Upper lobe of left lung (tissue), 6 donors: Measurements from ENCODE around the gene GRHL3. TPM values are rescaled to one million over a fixed set of nuclear protein-coding genes. Genes with fewer than 3 reads are reported as not detected.

Source experiments
- ATAC-seq, 2 donors: fragments of 200-7000 bp; cut with Tn5 transposase; one replicate each; pipeline ENCODE4 v1.9.1; 2022; ENCODE audit warnings: mild to moderate bottlenecking in 2 of 2, moderate library complexity in 2 of 2; ENCODE audit not compliant: low FRiP score in 2 of 2
- DNase-seq, 2 donors: peaks; one replicate each; pipeline ENCODE4 v3.0.0-alpha.2; 2019 to 2020
- H3K27ac ChIP-seq, 4 donors: fragments of 200-600 bp; sonication (generic); one replicate each; pipeline ENCODE4 v1.5.1; 2016 to 2019
- H3K27me3 ChIP-seq, 4 donors: fragments of 200-600 bp; sonication (generic); one replicate each; pipeline ENCODE4 v1.5.1; 2017 to 2019
- H3K36me3 ChIP-seq, 4 donors: fragments of 200-600 bp; sonication (generic); one replicate each; pipeline ENCODE4 v1.5.1; 2016 to 2019
- H3K4me1 ChIP-seq, 4 donors: fragments of 200-600 bp; sonication (generic); one replicate each; pipeline ENCODE4 v1.5.1; 2018 to 2019
- H3K4me3 ChIP-seq, 4 donors: fragments of 200-600 bp; sonication (generic); one replicate each; pipeline ENCODE4 v1.5.1; 2017 to 2019; ENCODE audit warnings: mild to moderate bottlenecking in 2 of 4, moderate library complexity in 1 of 4
- H3K9me3 ChIP-seq, 4 donors: fragments of 200-600 bp; sonication (generic); one replicate each; pipeline ENCODE4 v1.5.1; 2018 to 2019
- CTCF ChIP-seq, 6 experiments: fragments of 450-650 bp in 4 of 6; fragments of 200-600 bp in 2 of 6; sonication (generic) in 2 of 6; IDR thresholded peaks; one replicate each; pipeline ENCODE4 v1.5.1; 2016 to 2019; ENCODE audit warnings: antibody characterized with exemption in 6 of 6
- EP300 ChIP-seq, 4 donors: sonication (generic); formaldehyde crosslinking; IDR thresholded peaks; one replicate each; pipeline ENCODE4 v1.5.1; 2017; ENCODE audit warnings: antibody characterized with exemption in 4 of 4, control low read depth in 2 of 4
- POLR2A ChIP-seq, 4 donors: fragments of 450-650 bp; IDR thresholded peaks; one replicate each; pipeline ENCODE4 v1.5.1; 2016 to 2017; ENCODE audit warnings: antibody characterized with exemption in 4 of 4, mild to moderate bottlenecking in 2 of 4
- POLR2AphosphoS5 ChIP-seq, 2 donors: sonication (generic); formaldehyde crosslinking; IDR thresholded peaks; one replicate each; pipeline ENCODE4 v1.5.1; 2017; ENCODE audit warnings: antibody characterized with exemption in 2 of 2
- WGBS, 2 donors: methylation state at CpG; one replicate each; pipeline ENCODE4 v1.1.5; 2017 to 2018; 5-methylcytosine and 5-hydroxymethylcytosine counted together
- total RNA-seq, 6 donors: library from RNA; depleted of rRNA in 4 of 6; stranded (reverse); fragments of >200 nt in 4 of 6; gene quantifications; one replicate each; pipeline versions ENCODE4 v1.1.0 to v1.2.1, GENCODE V29; 2016 to 2021
- donor health status: DM: no; HTN: no; CAD: no; lungs with moderate emphysema.
- donor health status: DM: no; HTN: yes; CAD: no; lungs with severe emphysema.

GRHL3 gene
- total RNA-seq, 6 donors from 2014 or later, result 0.09 to 0.24 TPM; not detected in 4

- Histone ChIP-seq H3K4me1 (peaks cover 0 to 10% (median 0%) of the 10 kb centered on the region in 4 donors), H3K9me3 (no peaks in the 10 kb centered on the region), H3K36me3 (peaks cover 0 to 13% (median 0%) of the 10 kb centered on the region in 4 donors), H3K4me3 (no peak overlapping the region), H3K27ac (no peak overlapping the region), H3K27me3 (no peaks in the 10 kb centered on the region)
- TF ChIP-seq EP300 (IDR thresholded peaks at IDR 0.05) (no peak), POLR2AphosphoS5 (IDR thresholded peaks at IDR 0.05) (no peak), POLR2A (IDR thresholded peaks at IDR 0.05) (no peak), CTCF (IDR thresholded peaks at IDR 0.05) (no peak)
- WGBS, 2 donors, result 90 to 97% methylated on average over 4 to 9 of the region's 9 CpGs
- no peak for ATAC-seq
- no peak for DNase-seq
These were observed 47.5 kb downstream of the GRHL3 start for GRCh38 chr1:24366707-24367106.

GRCh38 chr1:24369199-24369598 lies 50.0 kb downstream of the GRHL3 start:
- Histone ChIP-seq H3K36me3 (peaks cover 0 to 25% (median 0%) of the 10 kb centered on the region in 4 donors), H3K4me3 (no peak overlapping the region), H3K4me1 (peaks cover 0 to 10% (median 0%) of the 10 kb centered on the region in 4 donors), H3K27ac (no peak overlapping the region), H3K9me3 (no peaks in the 10 kb centered on the region), H3K27me3 (no peaks in the 10 kb centered on the region)
- ATAC-seq (no peak), DNase-seq (no peak)
- 77 to 89% methylated on average over 4 of the region's 4 CpGs for WGBS, 2 donors
- TF ChIP-seq POLR2AphosphoS5 (IDR thresholded peaks at IDR 0.05) (no peak), EP300 (IDR thresholded peaks at IDR 0.05) (no peak), CTCF (IDR thresholded peaks at IDR 0.05) (no peak), POLR2A (IDR thresholded peaks at IDR 0.05) (no peak)

GRCh38 chr1:24369801-24370200 lies 50.6 kb downstream of the GRHL3 start:
- Histone ChIP-seq H3K4me3 (no peak overlapping the region), H3K27me3 (no peaks in the 10 kb centered on the region), H3K4me1 (peaks cover 0 to 9% (median 0%) of the 10 kb centered on the region in 4 donors), H3K9me3 (no peaks in the 10 kb centered on the region), H3K36me3 (peaks cover 0 to 25% (median 0%) of the 10 kb centered on the region in 4 donors), H3K27ac (no peak overlapping the region)
- no peak for DNase-seq
- no peak for TF ChIP-seq POLR2A (IDR thresholded peaks at IDR 0.05)
- no peak for TF ChIP-seq CTCF (IDR thresholded peaks at IDR 0.05)
- no peak for TF ChIP-seq EP300 (IDR thresholded peaks at IDR 0.05)
- TF ChIP-seq POLR2AphosphoS5 (IDR thresholded peaks at IDR 0.05), result no peak
- no peak for ATAC-seq
- 92 to 98% methylated on average over 4 of the region's 4 CpGs for WGBS, 2 donors

- H3K36me3 ChIP-seq, result peaks cover 0 to 25% (median 0%) of the 10 kb centered on the region in 4 donors
- no peaks in the 10 kb centered on the region for H3K27me3 ChIP-seq
- WGBS, 2 donors, result 79 to 89% methylated on average over 6 to 7 of the region's 7 CpGs
- H3K4me1 ChIP-seq, result no peaks in the 10 kb centered on the region
- H3K27ac ChIP-seq, result no peak overlapping the region
- ATAC-seq (no peak), DNase-seq (no peak)
- TF ChIP-seq CTCF (IDR thresholded peaks at IDR 0.05) (no peak), POLR2A (IDR thresholded peaks at IDR 0.05) (no peak), POLR2AphosphoS5 (IDR thresholded peaks at IDR 0.05) (no peak), EP300 (IDR thresholded peaks at IDR 0.05) (no peak)
- no peak overlapping the region for H3K4me3 ChIP-seq
- no peaks in the 10 kb centered on the region for H3K9me3 ChIP-seq
These were observed 53.9 kb downstream of the GRHL3 start for GRCh38 chr1:24373044-24373443.

GRCh38 chr1:24373710-24374109 lies 54.6 kb downstream of the GRHL3 start:
- Histone ChIP-seq H3K4me3 (no peak overlapping the region), H3K36me3 (peaks cover 0 to 26% (median 0%) of the 10 kb centered on the region in 4 donors), H3K4me1 (no peaks in the 10 kb centered on the region), H3K27ac (no peak overlapping the region), H3K27me3 (no peaks in the 10 kb centered on the region), H3K9me3 (no peaks in the 10 kb centered on the region)
- no peak for ATAC-seq
- WGBS, 2 donors, result 87 to 90% methylated on average over 8 of the region's 8 CpGs
- no peak for DNase-seq
- TF ChIP-seq POLR2A (IDR thresholded peaks at IDR 0.05), result no peak
- TF ChIP-seq POLR2AphosphoS5 (IDR thresholded peaks at IDR 0.05), result no peak
